Measurements from ENCODE around the gene FCRL3.

- TF ChIP-seq CTCF (IDR thresholded peaks at IDR 0.05; ENCODE audit: low read depth, low read length, missing input control) (no peak), GABPA (IDR thresholded peaks at IDR 0.05 in 1 of 2, conservative IDR thresholded peaks at IDR 0.05 in 1 of 2) (no peak), YY1 (IDR thresholded peaks at IDR 0.05) (no peak), ZBTB33 (IDR thresholded peaks at IDR 0.05) (no peak), JUND (IDR thresholded peaks at IDR 0.05) (no peak)
Measured at GRCh38 chr1:157628773-157629172, 71.8 kb downstream of the FCRL3 start.

Measured in liver (tissue), 3 donors.